NOMO-1 (cell line): Measurements from ENCODE around the gene PAPPA.

Experiments
- DNase-seq, 2 experiments: peaks; one replicate each; lab custom pipeline; 2025; ENCODE audit not compliant: unreplicated experiment in 2 of 2; lab: John Stamatoyannopoulos, UW

Gene PAPPA

GRCh38 chr9:116340270-116340669 lies 186.7 kb downstream of the PAPPA start:
- no peak for DNase-seq

GRCh38 chr9:116342061-116342460 lies 188.5 kb downstream of the PAPPA start:
- no peak for DNase-seq

- no peak for DNase-seq
These were observed 189.3 kb downstream of the PAPPA start for GRCh38 chr9:116342941-116343340.

GRCh38 chr9:116344416-116344815 lies 190.8 kb downstream of the PAPPA start:
- DNase-seq = no peak

GRCh38 chr9:116345393-116345792 lies 191.8 kb downstream of the PAPPA start:
- no peak for DNase-seq

- no peak for DNase-seq
These were observed 192.2 kb downstream of the PAPPA start for GRCh38 chr9:116345817-116346216.

- DNase-seq = no peak
These were observed 196.1 kb downstream of the PAPPA start for GRCh38 chr9:116349684-116350083.

- DNase-seq = no peak
These were observed 196.6 kb downstream of the PAPPA start for GRCh38 chr9:116350213-116350612.

GRCh38 chr9:116352958-116353357 lies 199.4 kb downstream of the PAPPA start:
- no peak for DNase-seq

GRCh38 chr9:116355153-116355921 lies 201.7 kb downstream of the PAPPA start:
- DNase-seq = no peak

GRCh38 chr9:116358251-116358650 lies 204.7 kb downstream of the PAPPA start:
- DNase-seq = no peak

- no peak for DNase-seq
These were observed 206.4 kb downstream of the PAPPA start for GRCh38 chr9:116360016-116360415.

- DNase-seq = no peak
These were observed 207.4 kb downstream of the PAPPA start for GRCh38 chr9:116360989-116361388.

- DNase-seq = no peak
These were observed 208.0 kb downstream of the PAPPA start for GRCh38 chr9:116361547-116361946.

- no peak for DNase-seq
These were observed 208.9 kb downstream of the PAPPA start for GRCh38 chr9:116362493-116362892.

- no peak for DNase-seq
These were observed 211.5 kb downstream of the PAPPA start for GRCh38 chr9:116365056-116365471.

GRCh38 chr9:116366241-116366640 lies 212.7 kb downstream of the PAPPA start:
- DNase-seq = no peak

GRCh38 chr9:116368680-116369079 lies 215.1 kb downstream of the PAPPA start:
- DNase-seq = no peak

- DNase-seq = no peak
These were observed 216.1 kb downstream of the PAPPA start for GRCh38 chr9:116369706-116370105.

GRCh38 chr9:116370556-116370955 lies 217.0 kb downstream of the PAPPA start:
- DNase-seq = no peak

- no peak for DNase-seq
These were observed 218.6 kb downstream of the PAPPA start for GRCh38 chr9:116372081-116372673.

- no peak for DNase-seq
These were observed 219.2 kb downstream of the PAPPA start for GRCh38 chr9:116372786-116373185.
